ENCODE results near the gene SGTB.

GRCh38 chr5:65695896-65696295 is 26.0 kb downstream of the SGTB start:
- TF ChIP-seq CTCF (IDR thresholded peaks at IDR 0.05), result no peak
- no peak for TF ChIP-seq POLR2A (IDR thresholded peaks at IDR 0.05)
